Inferior parietal cortex (tissue), 1 donor: ENCODE results near the gene TBC1D30.

Experiments used
- DNase-seq: peaks from one replicate; pipeline ENCODE4 v3.0.0-alpha.2; 2016; ENCODE audit errors: extremely low spot score

Gene TBC1D30

GRCh38 chr12:64864319-64864718 is 39.9 kb downstream of the TBC1D30 start:
- no peak for DNase-seq

DNA sequence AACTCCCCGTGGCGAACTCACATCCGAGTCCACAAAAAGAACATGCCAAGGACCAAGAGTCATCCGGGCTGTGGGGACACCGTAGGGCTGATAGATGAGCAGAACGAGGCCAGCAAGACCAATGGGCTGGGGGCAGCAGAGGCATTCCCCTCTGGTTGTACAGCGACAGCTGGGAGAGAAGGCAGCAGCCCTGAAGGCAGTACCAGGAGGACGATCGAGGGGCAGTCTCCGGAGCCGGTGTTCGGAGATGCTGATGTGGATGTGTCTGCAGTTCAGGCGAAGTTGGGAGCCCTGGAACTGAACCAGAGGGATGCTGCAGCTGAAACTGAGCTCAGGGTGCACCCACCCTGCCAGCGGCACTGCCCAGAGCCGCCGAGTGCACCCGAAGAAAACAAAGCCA is 50.7 kb downstream of the TBC1D30 start:
- DNase-seq: no peak

GRCh38 chr12:64876388-64877071 is 52.1 kb downstream of the TBC1D30 start:
- DNase-seq: no peak

GRCh38 chr12:64877363-64878004 is 53.0 kb downstream of the TBC1D30 start:
- DNase-seq: no peak

GRCh38 chr12:64882687-64883086 is 58.2 kb downstream of the TBC1D30 start:
- no peak for DNase-seq

DNA sequence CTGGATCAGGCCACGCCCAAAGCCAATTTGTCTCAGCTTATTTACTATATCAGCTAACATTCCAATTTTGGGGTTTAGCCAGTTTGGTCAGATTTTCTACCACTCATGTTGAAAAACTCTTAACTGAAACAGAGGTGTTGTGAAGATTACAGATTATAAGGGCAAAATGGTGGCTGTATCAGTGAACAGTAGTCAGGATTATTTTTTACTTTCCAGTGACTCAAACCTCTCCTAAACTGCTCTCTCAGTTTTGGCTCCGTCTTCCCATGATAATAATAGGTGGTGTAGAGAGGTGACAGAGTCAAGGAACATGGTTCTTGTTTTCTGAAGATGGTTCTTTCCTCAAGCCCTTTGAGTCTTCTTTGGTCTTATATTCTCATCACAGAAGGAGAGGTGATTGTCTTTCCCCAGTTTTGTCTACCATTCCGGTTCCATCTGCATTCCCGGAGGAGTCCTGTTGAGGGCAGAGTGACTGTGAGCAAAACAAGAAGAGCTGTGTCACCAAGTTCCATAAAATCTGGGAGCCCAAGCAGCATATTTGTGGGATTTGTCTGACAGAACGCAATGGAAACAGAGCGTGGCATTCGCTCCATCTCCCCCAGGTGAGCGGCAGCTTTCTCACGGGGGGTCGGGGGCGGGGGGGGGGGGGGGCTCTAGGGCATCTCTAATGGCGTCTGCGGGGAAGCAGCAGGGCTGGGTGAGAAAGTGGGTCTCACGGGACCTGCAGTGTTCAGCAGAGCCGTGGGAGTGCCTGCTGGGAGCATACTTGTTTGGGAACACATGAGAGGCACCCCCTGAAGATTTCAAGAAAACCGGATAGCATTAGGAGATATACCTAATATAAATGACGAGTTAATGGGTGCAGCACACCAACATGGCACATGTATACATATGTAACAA is 59.1 kb downstream of the TBC1D30 start:
- DNase-seq: no peak

DNA sequence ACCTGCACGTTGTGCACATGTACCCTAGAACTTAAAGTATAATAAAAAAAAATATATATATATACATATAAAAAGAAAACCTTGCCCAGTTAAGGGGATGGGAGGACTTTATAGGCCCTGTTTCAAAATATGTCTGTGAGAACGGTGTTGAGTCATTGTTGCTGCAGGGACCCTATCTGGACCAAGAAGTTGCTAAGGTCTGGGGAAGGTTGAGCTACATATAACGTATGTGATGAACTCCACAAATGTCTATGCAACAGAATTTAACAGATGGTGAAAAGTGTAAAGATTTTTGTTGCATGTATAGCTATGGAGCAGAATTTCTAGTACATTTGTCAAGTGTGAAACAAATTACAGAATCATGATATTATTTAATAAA is 59.7 kb downstream of the TBC1D30 start:
- DNase-seq: no peak

DNA sequence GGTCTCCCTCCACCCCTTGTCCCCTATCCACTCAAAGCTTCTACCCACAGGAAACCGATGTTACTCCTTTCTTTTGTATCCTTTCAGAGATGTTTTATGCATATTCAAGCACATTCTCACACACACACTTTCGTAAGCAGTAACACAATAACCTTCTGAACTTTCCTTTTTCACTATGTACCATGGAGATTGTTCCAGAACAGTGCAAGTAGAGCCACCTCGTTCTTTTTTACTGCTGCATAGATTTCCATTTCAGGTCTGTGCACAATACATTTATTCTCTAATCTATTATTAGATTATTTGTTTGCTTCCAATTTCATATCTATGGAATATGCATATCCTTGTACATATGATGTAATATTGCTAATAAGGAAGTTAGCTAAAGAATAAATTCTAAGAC is 60.3 kb downstream of the TBC1D30 start:
- no peak for DNase-seq

DNA sequence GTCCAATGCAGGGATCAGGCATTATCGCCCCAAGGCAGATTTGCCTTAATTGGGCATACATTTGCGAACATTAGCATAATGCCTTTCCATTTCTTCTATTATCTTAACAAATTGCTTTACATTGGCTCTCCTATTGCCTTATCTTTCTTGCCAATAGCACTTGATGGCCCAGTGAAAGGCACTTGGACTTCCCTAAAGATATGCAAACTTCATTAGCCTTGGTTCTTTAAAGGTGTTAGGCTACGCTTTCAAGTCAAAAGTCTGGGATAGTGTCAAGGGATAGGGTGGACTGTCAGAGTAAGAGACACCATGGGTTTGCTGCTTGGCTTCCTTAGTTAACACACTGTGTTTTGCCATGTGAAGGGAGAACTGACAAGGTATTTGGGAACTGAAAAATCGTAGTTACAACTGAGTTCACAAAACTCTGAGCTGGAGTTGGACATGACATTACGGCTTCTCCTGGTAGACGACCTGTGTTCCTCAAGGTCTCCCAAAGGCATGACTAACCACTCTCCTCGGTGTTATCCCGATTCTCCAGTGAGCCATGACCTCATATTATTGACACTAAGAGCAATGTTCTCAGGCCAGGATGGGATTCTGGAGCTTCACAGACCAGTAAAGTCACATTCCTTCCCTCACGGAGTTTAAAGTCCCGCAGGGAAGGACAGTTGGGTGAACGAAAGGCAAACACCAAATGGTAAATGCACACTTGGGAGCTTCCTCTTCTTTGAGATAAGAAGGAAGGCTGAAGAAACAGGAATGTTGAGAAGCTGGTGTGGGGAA is 65.2 kb downstream of the TBC1D30 start:
- DNase-seq: no peak

DNA sequence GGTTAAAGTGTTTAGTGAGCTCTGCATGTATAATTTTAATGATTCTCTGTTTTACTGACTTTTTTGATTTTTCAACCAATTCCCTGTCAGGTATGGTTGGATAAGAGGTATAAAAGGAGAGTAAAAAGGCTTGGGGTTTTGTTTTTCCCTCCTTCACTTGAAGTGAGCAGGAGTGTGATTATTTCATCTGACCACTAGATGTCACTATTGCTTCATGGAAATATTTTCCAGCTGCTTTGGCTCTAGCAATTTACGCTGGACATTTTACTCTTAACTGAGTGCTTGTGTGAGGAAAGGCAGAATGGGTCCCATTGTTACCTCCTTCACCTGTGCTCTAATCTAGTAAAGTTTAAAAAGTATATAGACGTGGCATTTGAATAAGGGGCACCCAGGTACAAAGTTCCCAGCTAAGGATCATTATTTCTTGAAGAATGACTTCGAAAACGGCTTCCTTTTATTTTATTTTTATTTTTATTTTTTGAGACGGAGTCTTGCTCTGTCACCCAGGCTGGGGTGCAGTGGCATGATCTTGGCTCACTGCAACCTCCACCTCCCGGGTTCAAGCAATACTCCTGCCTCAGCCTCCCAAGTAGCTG is 66.5 kb downstream of the TBC1D30 start:
- DNase-seq: peak; percentile 94

- no peak for DNase-seq
Measured at GRCh38 chr12:64891629-64892028, 67.2 kb downstream of the TBC1D30 start.

DNA sequence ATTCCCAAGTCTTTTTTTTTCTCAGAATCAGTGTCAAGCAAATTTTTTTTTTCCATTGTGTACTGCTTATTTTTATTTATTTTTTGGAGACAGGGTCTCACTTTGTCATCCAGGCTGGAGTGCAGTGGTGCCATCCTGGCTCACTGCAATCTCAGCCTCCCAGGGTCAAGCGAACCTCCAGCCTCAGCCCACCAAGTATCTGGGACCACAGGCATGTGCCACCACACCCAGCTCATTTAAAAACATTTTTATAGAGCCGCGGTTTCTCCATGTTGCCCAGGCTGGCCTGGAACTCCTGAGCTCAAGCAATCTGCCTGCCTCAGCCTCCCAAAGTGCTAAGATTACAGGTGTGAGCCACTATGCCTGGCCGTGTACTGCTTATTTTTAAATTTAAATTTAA is 68.1 kb downstream of the TBC1D30 start:
- DNase-seq: no peak

- no peak for DNase-seq
Measured at GRCh38 chr12:64893961-64894360, 69.5 kb downstream of the TBC1D30 start.

DNA sequence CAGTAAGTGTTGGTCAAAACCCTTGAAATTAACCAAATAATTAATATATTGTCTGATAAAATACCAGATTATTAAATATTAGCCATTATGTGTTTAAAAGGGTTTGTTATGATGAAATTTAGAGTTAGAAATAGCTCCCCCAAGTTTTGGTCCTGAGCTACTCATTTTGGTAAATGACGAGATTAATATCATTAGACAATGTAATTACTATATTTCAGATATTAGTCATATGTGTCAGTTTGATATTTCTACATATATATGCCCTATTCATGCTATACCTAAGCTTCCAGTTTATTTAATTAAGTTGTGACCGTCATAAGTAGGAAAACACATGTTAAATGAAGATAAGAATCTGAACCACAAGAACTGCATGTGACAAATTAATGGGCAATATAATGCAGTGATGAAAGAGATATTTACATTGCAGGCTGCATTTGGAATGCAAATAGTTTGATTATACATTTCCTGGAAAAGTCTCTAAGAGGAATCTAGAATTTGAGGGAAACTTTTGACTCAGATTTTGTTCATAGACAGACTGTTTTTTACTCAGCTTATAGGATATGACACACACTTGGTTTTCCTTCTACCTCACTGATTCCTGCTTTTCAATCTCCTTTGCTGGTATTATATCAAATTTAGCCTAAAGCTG is 70.5 kb downstream of the TBC1D30 start:
- no peak for DNase-seq

DNA sequence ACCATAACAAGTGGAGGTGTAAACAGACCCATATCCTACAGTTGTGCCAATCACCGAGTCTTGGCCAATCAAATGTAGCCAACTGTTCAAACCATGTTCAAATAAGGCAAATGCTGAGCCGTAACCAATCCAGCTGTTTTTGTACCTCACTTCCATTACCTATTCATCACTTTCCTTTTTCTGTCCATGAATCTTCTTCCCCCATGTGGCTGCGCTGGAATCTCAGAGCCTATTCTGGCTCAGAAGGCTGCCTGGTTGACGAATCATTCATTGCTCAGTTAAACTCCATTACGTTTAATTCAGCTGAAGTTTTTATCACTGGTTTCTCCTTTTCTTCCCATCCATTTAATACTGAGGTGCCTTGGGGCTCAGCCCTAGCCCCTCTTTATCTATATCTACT is 71.1 kb downstream of the TBC1D30 start:
- no peak for DNase-seq

- DNase-seq: no peak
Measured at GRCh38 chr12:64900540-64900939, 76.1 kb downstream of the TBC1D30 start.

DNA sequence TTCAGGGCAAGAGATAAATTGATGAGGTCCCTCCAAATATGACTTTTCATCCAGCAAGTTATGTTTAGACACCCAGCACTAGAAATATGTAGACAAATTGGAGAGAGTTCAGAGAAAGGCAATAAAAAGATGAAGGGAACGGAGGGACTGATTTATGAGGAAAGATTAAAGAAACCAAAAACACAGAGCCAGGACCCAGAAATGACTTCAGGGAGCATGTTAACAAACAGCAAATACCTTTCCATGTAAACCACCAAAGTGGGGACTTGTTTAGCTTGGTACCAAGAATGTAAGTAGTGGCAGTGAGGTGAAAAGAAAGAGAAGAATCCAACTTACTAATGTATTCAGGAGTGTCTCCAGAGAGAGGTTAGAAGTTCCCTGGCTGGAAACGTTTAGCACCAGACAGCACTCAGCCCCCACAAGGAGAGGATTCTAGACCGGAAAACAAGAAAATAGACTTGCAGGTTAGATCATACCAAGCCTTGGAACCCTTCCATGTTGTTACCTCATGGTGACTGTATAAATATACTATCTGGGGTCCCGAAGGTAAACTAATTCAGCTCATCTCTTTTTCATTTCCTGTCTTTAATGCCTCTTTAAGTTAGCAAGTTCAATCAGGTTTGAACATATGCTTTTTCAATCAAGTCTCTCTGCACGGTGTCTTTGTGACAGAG is 79.2 kb downstream of the TBC1D30 start:
- no peak for DNase-seq

GRCh38 chr12:64907097-64907496 is 82.7 kb downstream of the TBC1D30 start:
- DNase-seq: no peak

GRCh38 chr12:64909124-64909523 is 84.7 kb downstream of the TBC1D30 start:
- no peak for DNase-seq

DNA sequence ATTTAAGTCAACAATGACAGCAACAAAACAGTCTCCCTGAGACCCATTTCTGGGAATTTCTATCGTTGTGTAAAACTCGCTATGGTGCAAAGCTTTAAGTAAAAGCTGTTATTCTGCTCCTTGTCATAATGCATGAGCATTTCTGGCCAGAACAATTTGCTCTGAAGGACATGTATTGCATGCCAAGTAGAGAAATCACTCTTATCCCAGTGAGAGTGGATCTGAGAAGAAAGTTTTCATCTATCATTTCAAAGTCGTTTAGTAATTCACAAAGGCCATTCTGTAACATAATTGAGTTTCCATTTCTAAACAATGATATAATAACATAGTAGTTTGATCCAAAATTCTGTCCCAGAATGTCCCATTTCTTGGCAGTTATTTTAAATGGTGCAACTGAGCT is 86.6 kb downstream of the TBC1D30 start:
- no peak for DNase-seq
